Measurements from ENCODE around the gene PTP4A1. TPM values are rescaled to one million over a fixed set of nuclear protein-coding genes. Genes with fewer than 3 reads are reported as not detected.

Gene PTP4A1
- total and polyA plus RNA-seq, 2 experiments from 2014 or later, result 213 to 264 TPM

DNA sequence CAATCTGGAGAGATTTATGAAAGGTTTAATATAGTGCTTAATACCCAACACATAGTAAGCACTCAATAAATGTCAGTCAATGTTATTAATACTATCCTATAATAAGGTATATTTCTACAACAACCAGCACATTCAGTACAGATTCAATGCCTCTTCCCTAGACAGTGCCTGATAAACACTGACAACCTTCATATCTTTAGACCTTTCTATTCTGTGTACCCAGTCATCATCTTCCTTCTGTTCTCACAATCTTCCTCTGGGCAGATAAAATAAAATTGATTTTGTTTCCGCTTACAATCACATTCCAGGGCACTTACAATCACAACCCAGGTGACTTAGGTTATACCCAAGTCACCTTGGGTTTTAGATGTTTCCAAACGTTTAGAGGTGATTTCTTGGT lies 11.0 kb upstream of the PTP4A1 start:
- H3K4me1 ChIP-seq (ENCODE audit: insufficient read depth), result peaks cover 25% of the 10 kb centered on the region
- H3K27ac ChIP-seq, result peak overlapping the region; percentile 15
- H3K9me2 ChIP-seq (replicated peaks; ENCODE audit: insufficient read depth), result no peaks in the 10 kb centered on the region
- no peaks in the 10 kb centered on the region for H3K27me3 ChIP-seq
- no peak for DNase-seq (ENCODE audit: low spot score)
- H4K20me1 ChIP-seq (ENCODE audit: insufficient read depth, poor library complexity, severe bottlenecking), result no peaks in the 10 kb centered on the region
- H3K36me3 ChIP-seq (replicated peaks; ENCODE audit: insufficient read depth, low read depth), result no peaks in the 10 kb centered on the region
- no peaks in the 10 kb centered on the region for H3K79me2 ChIP-seq
- TF ChIP-seq EZH2phosphoT487 (IDR thresholded peaks at IDR 0.05; ENCODE audit: low read depth, severe bottlenecking, unreplicated experiment), result no peak
- H3K4me3 ChIP-seq, result no peak overlapping the region
- H3K9me3 ChIP-seq (ENCODE audit: low read depth), result no peaks in the 10 kb centered on the region
- 50% methylated on average over 2 of the region's 2 CpGs for WGBS (ENCODE audit: low lambda C conversion rate, missing lambda C conversion rate)
- no peak overlapping the region for H2AFZ ChIP-seq
- no peak overlapping the region for H3K4me2 ChIP-seq

DNA sequence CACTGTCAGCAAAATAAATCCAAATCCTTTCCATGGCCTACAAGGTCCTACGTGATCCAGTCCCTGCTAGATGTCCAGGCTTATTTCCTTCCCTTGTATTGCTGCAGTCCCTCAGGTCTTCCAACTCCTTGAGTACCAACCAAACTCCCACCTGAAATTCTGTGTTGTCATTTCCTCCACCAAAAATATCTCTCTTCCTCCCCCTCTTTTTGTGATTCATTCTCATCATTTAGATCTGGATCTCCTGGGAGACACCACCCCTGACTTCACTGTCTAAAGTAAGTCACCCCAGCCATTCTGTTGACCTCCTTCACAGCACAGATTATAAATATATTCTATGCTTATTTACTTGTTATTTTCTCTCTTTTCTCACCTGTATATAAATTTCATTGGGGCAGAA lies 9.0 kb upstream of the PTP4A1 start:
- no peak overlapping the region for H3K27ac ChIP-seq
- H3K79me2 ChIP-seq, result peaks cover 6% of the 10 kb centered on the region
- no peaks in the 10 kb centered on the region for H4K20me1 ChIP-seq (ENCODE audit: insufficient read depth, poor library complexity, severe bottlenecking)
- H3K4me3 ChIP-seq, result no peak overlapping the region
- no peaks in the 10 kb centered on the region for H3K9me2 ChIP-seq (replicated peaks; ENCODE audit: insufficient read depth)
- TF ChIP-seq EZH2phosphoT487 (IDR thresholded peaks at IDR 0.05; ENCODE audit: low read depth, severe bottlenecking, unreplicated experiment), result no peak
- TF ChIP-seq, protein P1, sequence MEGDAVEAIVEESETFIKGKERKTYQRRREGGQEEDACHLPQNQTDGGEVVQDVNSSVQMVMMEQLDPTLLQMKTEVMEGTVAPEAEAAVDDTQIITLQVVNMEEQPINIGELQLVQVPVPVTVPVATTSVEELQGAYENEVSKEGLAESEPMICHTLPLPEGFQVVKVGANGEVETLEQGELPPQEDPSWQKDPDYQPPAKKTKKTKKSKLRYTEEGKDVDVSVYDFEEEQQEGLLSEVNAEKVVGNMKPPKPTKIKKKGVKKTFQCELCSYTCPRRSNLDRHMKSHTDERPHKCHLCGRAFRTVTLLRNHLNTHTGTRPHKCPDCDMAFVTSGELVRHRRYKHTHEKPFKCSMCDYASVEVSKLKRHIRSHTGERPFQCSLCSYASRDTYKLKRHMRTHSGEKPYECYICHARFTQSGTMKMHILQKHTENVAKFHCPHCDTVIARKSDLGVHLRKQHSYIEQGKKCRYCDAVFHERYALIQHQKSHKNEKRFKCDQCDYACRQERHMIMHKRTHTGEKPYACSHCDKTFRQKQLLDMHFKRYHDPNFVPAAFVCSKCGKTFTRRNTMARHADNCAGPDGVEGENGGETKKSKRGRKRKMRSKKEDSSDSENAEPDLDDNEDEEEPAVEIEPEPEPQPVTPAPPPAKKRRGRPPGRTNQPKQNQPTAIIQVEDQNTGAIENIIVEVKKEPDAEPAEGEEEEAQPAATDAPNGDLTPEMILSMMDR (IDR thresholded peaks at IDR 0.05; ENCODE audit: poor library complexity), result no peak
- TF ChIP-seq EZH2 (IDR thresholded peaks at IDR 0.05; ENCODE audit: borderline replicate concordance), result no peak
- no peak overlapping the region for H3K4me2 ChIP-seq
- no peaks in the 10 kb centered on the region for H3K36me3 ChIP-seq (replicated peaks; ENCODE audit: insufficient read depth, low read depth)
- H2AFZ ChIP-seq, result no peak overlapping the region
- H3K27me3 ChIP-seq, result no peaks in the 10 kb centered on the region
- H3K9me3 ChIP-seq (ENCODE audit: low read depth), result no peaks in the 10 kb centered on the region
- no peak for DNase-seq (ENCODE audit: low spot score)
- H3K4me1 ChIP-seq (ENCODE audit: insufficient read depth), result peaks cover 29% of the 10 kb centered on the region
- WGBS (ENCODE audit: low lambda C conversion rate, missing lambda C conversion rate), result 100% methylated on average over 1 of the region's 1 CpG

DNA sequence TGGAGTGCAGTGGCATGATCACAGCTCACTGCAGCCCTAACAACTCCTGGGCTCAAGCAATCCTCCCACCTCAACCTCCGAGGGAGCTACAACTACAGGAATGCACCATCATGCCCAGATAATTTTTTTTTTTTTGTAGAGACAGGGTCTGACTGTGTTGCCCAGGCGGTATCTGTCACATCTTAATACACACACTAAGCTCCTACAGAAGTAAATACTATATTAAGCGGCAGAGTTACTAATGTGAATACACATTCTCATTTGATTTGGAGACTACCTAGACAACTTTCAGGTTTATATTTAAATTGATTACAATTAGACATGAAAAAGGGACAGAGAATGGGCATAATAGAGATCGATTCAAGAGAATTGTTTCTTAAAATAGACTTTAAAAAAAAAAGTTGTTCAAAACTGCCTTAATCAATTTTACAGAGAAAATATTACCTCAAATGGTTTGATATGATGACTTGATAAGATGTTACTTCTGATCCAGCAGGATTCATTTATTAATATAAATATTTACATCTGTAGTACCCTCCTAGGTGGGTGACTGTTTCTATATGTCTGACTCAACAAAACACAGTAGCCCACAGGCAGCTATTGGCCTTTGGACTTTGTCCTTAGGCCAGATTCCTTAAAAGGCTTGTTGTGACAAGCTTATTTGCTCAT lies 7.1 kb upstream of the PTP4A1 start:
- DNase-seq (ENCODE audit: low spot score), result peak; percentile 48
- no peak for TF ChIP-seq EZH2 (IDR thresholded peaks at IDR 0.05; ENCODE audit: borderline replicate concordance)
- TF ChIP-seq EZH2phosphoT487 (IDR thresholded peaks at IDR 0.05; ENCODE audit: low read depth, severe bottlenecking, unreplicated experiment), result no peak
- TF ChIP-seq, protein P1 (IDR thresholded peaks at IDR 0.05; ENCODE audit: poor library complexity), result no peak
- H3K79me2 ChIP-seq, result peaks cover 12% of the 10 kb centered on the region
- H2AFZ ChIP-seq, result no peak overlapping the region
- H3K4me2 ChIP-seq, result peak overlapping the region; percentile 13
- 81% methylated on average over 4 of the region's 4 CpGs for WGBS (ENCODE audit: low lambda C conversion rate, missing lambda C conversion rate)
- H3K36me3 ChIP-seq (replicated peaks; ENCODE audit: insufficient read depth, low read depth), result no peaks in the 10 kb centered on the region
- H3K27me3 ChIP-seq, result no peaks in the 10 kb centered on the region
- no peaks in the 10 kb centered on the region for H3K9me3 ChIP-seq (ENCODE audit: low read depth)
- H4K20me1 ChIP-seq (ENCODE audit: insufficient read depth, poor library complexity, severe bottlenecking), result no peaks in the 10 kb centered on the region
- peaks cover 29% of the 10 kb centered on the region for H3K4me1 ChIP-seq (ENCODE audit: insufficient read depth)
- H3K9me2 ChIP-seq (replicated peaks; ENCODE audit: insufficient read depth), result no peaks in the 10 kb centered on the region
- peak overlapping the region; percentile 8 for H3K27ac ChIP-seq
- H3K4me3 ChIP-seq, result no peak overlapping the region

DNA sequence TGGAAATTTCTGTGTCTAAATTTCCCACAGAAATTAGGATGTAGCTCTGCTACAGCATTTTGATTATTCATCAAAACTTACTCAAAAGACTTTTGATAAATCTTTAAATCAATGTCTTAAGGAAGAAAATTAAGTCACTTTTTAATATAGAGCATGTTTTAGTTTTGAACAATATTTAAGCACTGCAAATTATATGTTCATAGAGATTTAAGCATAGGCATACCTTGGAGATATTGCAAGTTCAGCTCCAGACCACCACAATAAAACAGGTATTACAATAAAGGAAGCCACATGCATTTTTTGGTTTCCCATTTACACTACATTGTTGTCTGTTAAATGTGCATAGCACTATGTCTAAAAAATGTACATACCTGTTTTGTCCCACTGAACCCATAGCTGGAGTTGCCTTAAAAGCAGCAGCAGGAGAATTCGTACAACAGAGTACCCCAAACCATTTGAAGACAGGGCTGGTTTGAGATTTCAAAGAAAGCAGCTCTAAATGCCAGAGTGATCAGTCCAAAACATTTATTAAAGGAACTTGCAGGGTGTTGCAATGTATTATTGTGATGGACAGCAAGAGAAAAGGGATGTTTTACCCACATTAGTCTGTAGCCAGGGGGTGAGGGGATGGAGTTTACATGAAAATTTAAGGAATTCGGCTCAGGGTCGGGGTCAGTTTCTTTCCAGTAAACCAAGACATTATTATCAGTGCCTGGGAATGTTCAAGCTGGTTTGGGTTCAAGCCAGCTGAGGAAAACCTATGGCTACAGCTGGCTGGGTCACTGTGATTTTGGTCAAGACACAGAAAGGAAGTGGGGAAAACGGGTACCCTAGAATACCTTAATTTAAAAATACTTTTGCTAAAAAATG lies 6.3 kb upstream of the PTP4A1 start:
- no peak for TF ChIP-seq EZH2 (IDR thresholded peaks at IDR 0.05; ENCODE audit: borderline replicate concordance)
- Histone ChIP-seq H3K9me3 (ENCODE audit: low read depth) (no peaks in the 10 kb centered on the region), H3K9me2 (replicated peaks; ENCODE audit: insufficient read depth) (no peaks in the 10 kb centered on the region), H3K27me3 (no peaks in the 10 kb centered on the region), H3K79me2 (peaks cover 12% of the 10 kb centered on the region), H3K4me1 (ENCODE audit: insufficient read depth) (peaks cover 26% of the 10 kb centered on the region), H3K4me2 (peak overlapping the region; percentile 20), H3K36me3 (replicated peaks; ENCODE audit: insufficient read depth, low read depth) (no peaks in the 10 kb centered on the region), H3K27ac (peak overlapping the region; percentile 0), H3K4me3 (no peak overlapping the region), H4K20me1 (ENCODE audit: insufficient read depth, poor library complexity, severe bottlenecking) (no peaks in the 10 kb centered on the region), H2AFZ (no peak overlapping the region)
- WGBS (ENCODE audit: low lambda C conversion rate, missing lambda C conversion rate), result 64% methylated on average over 4 of the region's 4 CpGs
- DNase-seq (ENCODE audit: low spot score), result no peak

Measured in hepatocyte (in vitro differentiated cells).